ENCODE results near the gene KIAA0753.
A peak's percentile ranks its signal among the peaks of the same experiment; 100 is the strongest.
"Not testable (repeated sequence)": the region's sequence is repeated elsewhere in the genome, so short reads cannot be mapped to it uniquely, and the experiment has no call there.

Gene KIAA0753

GRCh38 chr17:6596941-6597340 lies 43.6 kb downstream of the KIAA0753 start:
- no peak for DNase-seq (ENCODE audit: low read depth)

GRCh38 chr17:6596511-6596910 lies 44.0 kb downstream of the KIAA0753 start:
- DNase-seq (ENCODE audit: low read depth) = no peak

- no peak for DNase-seq (ENCODE audit: low read depth)
Measured at GRCh38 chr17:6596081-6596480, 44.4 kb downstream of the KIAA0753 start.

- DNase-seq (ENCODE audit: low read depth) = not testable (repeated sequence)
Measured at GRCh38 chr17:6593371-6593770, 47.1 kb downstream of the KIAA0753 start.

GRCh38 chr17:6592173-6592572 lies 48.3 kb downstream of the KIAA0753 start:
- no peak for DNase-seq (ENCODE audit: low read depth)

- DNase-seq (ENCODE audit: low read depth) = no peak
Measured at GRCh38 chr17:6591599-6592158, 48.8 kb downstream of the KIAA0753 start.

GRCh38 chr17:6589266-6589946 lies 51.1 kb downstream of the KIAA0753 start:
- no peak for DNase-seq (ENCODE audit: low read depth)

GRCh38 chr17:6588165-6588564 lies 52.3 kb downstream of the KIAA0753 start:
- DNase-seq (ENCODE audit: low read depth) = no peak

GRCh38 chr17:6587310-6587709 lies 53.2 kb downstream of the KIAA0753 start:
- no peak for DNase-seq (ENCODE audit: low read depth)

GRCh38 chr17:6583411-6583810 lies 57.1 kb downstream of the KIAA0753 start:
- no peak for DNase-seq (ENCODE audit: low read depth)

- no peak for DNase-seq (ENCODE audit: low read depth)
Measured at GRCh38 chr17:6580625-6581024, 59.9 kb downstream of the KIAA0753 start.

GRCh38 chr17:6578491-6578890 lies 62.0 kb downstream of the KIAA0753 start:
- DNase-seq (ENCODE audit: low read depth) = no peak

- no peak for DNase-seq (ENCODE audit: low read depth)
Measured at GRCh38 chr17:6577686-6578263, 62.7 kb downstream of the KIAA0753 start.

GRCh38 chr17:6576038-6576785 lies 64.3 kb downstream of the KIAA0753 start:
- no peak for DNase-seq (ENCODE audit: low read depth)

- no peak for DNase-seq (ENCODE audit: low read depth)
Measured at GRCh38 chr17:6575596-6575988, 64.9 kb downstream of the KIAA0753 start.

- peak; percentile 30 for DNase-seq (ENCODE audit: low read depth)
Measured at GRCh38 chr17:6574687-6575595, 65.6 kb downstream of the KIAA0753 start.

- DNase-seq (ENCODE audit: low read depth) = no peak
Measured at GRCh38 chr17:6573982-6574686, 66.4 kb downstream of the KIAA0753 start.

GRCh38 chr17:6573495-6573894 lies 67.0 kb downstream of the KIAA0753 start:
- not testable (repeated sequence) for DNase-seq (ENCODE audit: low read depth)

GRCh38 chr17:6572972-6573370 lies 67.5 kb downstream of the KIAA0753 start:
- no peak for DNase-seq (ENCODE audit: low read depth)

- DNase-seq (ENCODE audit: low read depth) = no peak
Measured at GRCh38 chr17:6571452-6571781, 69.1 kb downstream of the KIAA0753 start.

GRCh38 chr17:6570731-6571451 lies 69.6 kb downstream of the KIAA0753 start:
- no peak for DNase-seq (ENCODE audit: low read depth)

Data from stimulated activated CD8-positive, alpha-beta memory T cell treated with anti-CD3 and anti-CD28 coated beads, Interleukin-4, amount 100 ng/mL, for 24 hours (primary cell).